Trophoblast cell (in vitro differentiated cells and primary cell): ENCODE data around the gene PCK1.
A peak's percentile ranks its signal among the peaks of the same experiment; 100 is the strongest.

Experiments
- DNase-seq, 2 donors: peaks; one replicate each; pipeline ENCODE4 v3.0.0-alpha.2; 2016
- H2AFZ ChIP-seq: 2 replicates; pipeline ENCODE4 v1.6.1; 2013; ENCODE audit warnings: low read length, moderate library complexity, mild to moderate bottlenecking; ENCODE audit not compliant: insufficient read depth, poor library complexity
- H2AK5ac ChIP-seq: 2 replicates; pipeline ENCODE4 v1.6.1; 2013; ENCODE audit warnings: mild to moderate bottlenecking, low read length
- H2BK120ac ChIP-seq: 2 replicates; pipeline ENCODE4 v1.6.1; 2013; ENCODE audit warnings: low read length, mild to moderate bottlenecking, moderate library complexity; ENCODE audit not compliant: insufficient read depth, poor library complexity
- H2BK12ac ChIP-seq: 2 replicates; pipeline ENCODE4 v1.6.1; 2013; ENCODE audit warnings: mild to moderate bottlenecking, low read length, moderate library complexity
- H2BK5ac ChIP-seq: 2 replicates; pipeline ENCODE4 v1.6.1; 2013; ENCODE audit warnings: low read length, low read depth, moderate library complexity, mild to moderate bottlenecking; ENCODE audit not compliant: poor library complexity
- H3K14ac ChIP-seq: 2 replicates; pipeline ENCODE4 v1.6.1; 2013; ENCODE audit warnings: mild to moderate bottlenecking, low read length
- H3K18ac ChIP-seq: 2 replicates; pipeline ENCODE4 v1.6.1; 2013; ENCODE audit warnings: mild to moderate bottlenecking, low read length
- H3K23ac ChIP-seq: 2 replicates; pipeline ENCODE4 v1.6.1; 2013; ENCODE audit warnings: low read length
- H3K27ac ChIP-seq: 2 replicates; pipeline ENCODE4 v1.5.1; 2013; ENCODE audit warnings: low read depth, mild to moderate bottlenecking, inconsistent platforms, low read length, moderate library complexity
- H3K27me3 ChIP-seq: 2 replicates; pipeline ENCODE4 v1.6.1; 2013; ENCODE audit warnings: inconsistent platforms, mild to moderate bottlenecking, low read length, moderate library complexity; ENCODE audit not compliant: insufficient read depth
- H3K36me3 ChIP-seq, 2 experiments: 1 replicate in 1 of 2; 2 replicates in 1 of 2; pipeline ENCODE4 v1.6.1; 2013; ENCODE audit warnings: low read length in 2 of 2, mild to moderate bottlenecking in 2 of 2, moderate library complexity in 1 of 2; ENCODE audit not compliant: insufficient read depth in 2 of 2, control insufficient read depth in 1 of 2
- H3K4ac ChIP-seq: 2 replicates; pipeline ENCODE4 v1.6.1; 2013; ENCODE audit warnings: low read depth, mild to moderate bottlenecking, low read length, moderate library complexity
- H3K4me1 ChIP-seq, 2 experiments: 1 replicate in 1 of 2; 2 replicates in 1 of 2; pipeline ENCODE4 v1.6.1; 2013; ENCODE audit warnings: low read length in 2 of 2, mild to moderate bottlenecking in 2 of 2, moderate library complexity in 1 of 2; ENCODE audit not compliant: insufficient read depth in 2 of 2, control insufficient read depth in 1 of 2
- H3K4me2 ChIP-seq: 2 replicates; pipeline ENCODE4 v1.6.1; 2013; ENCODE audit warnings: inconsistent platforms, mild to moderate bottlenecking, low read length, moderate library complexity
- H3K4me3 ChIP-seq: 2 replicates; pipeline ENCODE4 v1.5.1; 2013; ENCODE audit warnings: mild to moderate bottlenecking, low read depth, low read length, inconsistent platforms
- H3K79me1 ChIP-seq: one replicate; pipeline ENCODE4 v1.6.1; 2013; ENCODE audit warnings: low read length
- H3K79me2 ChIP-seq: 2 replicates; pipeline ENCODE4 v1.6.1; 2013; ENCODE audit warnings: low read length, mild to moderate bottlenecking; ENCODE audit not compliant: control insufficient read depth, insufficient read depth, poor library complexity
- H3K9ac ChIP-seq: 2 replicates; pipeline ENCODE4 v1.6.1; 2013; ENCODE audit warnings: mild to moderate bottlenecking, low read length
- H3K9me3 ChIP-seq: 2 replicates; pipeline ENCODE4 v1.6.1; 2013; ENCODE audit warnings: low read depth, mild to moderate bottlenecking, control low read depth, inconsistent platforms, low read length; ENCODE audit not compliant: insufficient read depth
- H4K12ac ChIP-seq: 2 replicates; pipeline ENCODE4 v1.6.1; 2013; ENCODE audit warnings: low read depth, mild to moderate bottlenecking, low read length, moderate library complexity
- H4K8ac ChIP-seq: 2 replicates; pipeline ENCODE4 v1.6.1; 2013; ENCODE audit warnings: low read depth, mild to moderate bottlenecking, low read length, moderate library complexity
- H4K91ac ChIP-seq: one replicate; pipeline ENCODE4 v1.6.1; 2013; ENCODE audit warnings: low read depth, mild to moderate bottlenecking, low read length, moderate library complexity
- WGBS: extraction: QIAGEN DNeasy Blood & Tissue Kit; methylation state at CpG from one replicate; pipeline ENCODE4 v1.1.7; 2013; ENCODE audit warnings: missing lambda C conversion rate; ENCODE audit not compliant: insufficient read length, insufficient coverage; ENCODE audit errors: extremely low coverage; 5-methylcytosine and 5-hydroxymethylcytosine counted together

The PCK1 gene

DNA sequence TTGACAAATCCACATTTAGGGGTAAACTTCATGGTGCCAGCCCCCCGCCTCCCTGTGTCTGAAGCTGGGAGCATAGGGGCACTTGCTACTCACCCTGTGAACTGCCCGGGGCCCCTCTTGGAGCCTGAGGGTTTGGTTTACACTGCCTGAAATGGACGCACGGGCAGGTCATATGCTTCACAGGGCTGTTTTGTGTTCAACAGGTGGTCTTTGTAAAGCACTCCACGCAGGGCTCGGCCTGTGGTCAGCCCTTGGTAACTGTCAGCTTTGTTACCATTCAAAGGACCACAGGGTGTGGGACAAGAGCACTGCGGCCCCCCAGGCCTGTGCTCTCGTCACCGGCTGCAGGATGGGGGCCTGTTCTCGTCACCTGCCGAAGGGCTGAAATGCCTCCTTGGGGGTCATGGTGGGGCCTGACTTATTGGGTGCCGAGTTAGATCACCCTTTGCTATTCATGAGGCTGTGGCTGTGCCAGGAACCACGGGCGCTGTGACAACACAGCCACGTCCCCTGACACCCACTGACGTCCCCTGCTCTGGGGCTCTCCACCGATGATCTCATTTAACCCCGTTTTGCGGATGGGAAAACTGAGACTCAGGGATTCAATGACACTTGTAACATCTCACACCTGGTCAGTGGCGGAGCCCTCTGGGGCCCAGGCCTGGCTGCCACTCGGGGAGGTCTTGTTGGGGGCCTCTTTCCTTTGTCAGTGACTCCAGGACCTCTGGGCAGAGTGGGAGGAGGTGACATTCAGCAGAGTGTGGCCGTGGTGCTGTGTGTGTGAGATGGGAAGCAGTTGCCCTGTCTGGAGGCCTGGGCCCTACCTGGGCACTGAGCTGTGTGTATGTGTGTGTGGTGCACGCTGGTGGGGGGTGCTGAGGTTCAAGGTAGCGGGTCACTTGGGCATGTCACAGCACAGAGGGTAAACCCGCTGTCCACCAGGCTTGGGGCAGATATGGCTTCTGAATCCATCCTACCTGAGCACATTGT, 34.4 kb downstream of the PCK1 start:
- H3K4me3 ChIP-seq = no peak overlapping the region
- no CpG with 5 or more reads among the region's 25 CpGs for WGBS

DNA sequence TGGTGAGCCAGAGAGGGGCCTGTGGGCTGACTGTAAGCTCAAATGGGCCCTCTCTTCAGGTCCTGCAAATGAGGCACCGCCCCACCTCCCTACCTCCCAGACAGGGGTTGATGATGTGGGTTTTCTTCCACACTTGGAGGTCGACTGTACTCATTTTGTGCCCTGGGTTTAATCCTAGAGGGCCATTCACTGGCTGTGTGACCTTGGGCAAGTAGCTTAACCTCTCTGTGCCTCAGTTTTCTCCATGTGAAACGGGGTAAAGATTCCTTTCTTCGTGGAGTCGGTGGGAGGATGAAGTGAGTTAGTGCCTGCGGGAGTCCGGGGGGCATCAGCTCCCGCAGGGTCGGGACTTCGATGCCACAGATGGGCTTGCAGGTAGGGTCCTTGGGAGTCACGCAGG, 35.4 kb downstream of the PCK1 start:
- Histone ChIP-seq H4K12ac (no peak overlapping the region), H3K4me2 (no peak overlapping the region), H3K79me2 (no peaks in the 10 kb centered on the region), H2BK120ac (no peak overlapping the region), H3K27ac (no peak overlapping the region), H2BK12ac (no peak overlapping the region), H3K23ac (no peak overlapping the region), H3K79me1 (no peaks in the 10 kb centered on the region), H3K9ac (no peak overlapping the region), H2AK5ac (no peak overlapping the region), H4K8ac (no peak overlapping the region), H3K18ac (no peak overlapping the region), H2AFZ (no peak overlapping the region), H3K27me3 (no peaks in the 10 kb centered on the region), H4K91ac (no peak overlapping the region), H3K4ac (no peak overlapping the region), H3K4me1 (peaks cover 0 to 2% of the 10 kb centered on the region in 2 experiments), H3K4me3 (no peak overlapping the region), H2BK5ac (no peak overlapping the region), H3K9me3 (no peaks in the 10 kb centered on the region), H3K36me3 (no peaks in the 10 kb centered on the region), H3K14ac (no peak overlapping the region)
- DNase-seq = no peak
- WGBS = no CpG with 5 or more reads among the region's 11 CpGs

More for the DNA sequence above, 34.4 kb downstream of the PCK1 start:
- Histone ChIP-seq H3K36me3 (no peaks in the 10 kb centered on the region), H3K79me1 (no peaks in the 10 kb centered on the region), H3K4ac (no peak overlapping the region), H3K23ac (no peak overlapping the region), H4K12ac (no peak overlapping the region), H2BK12ac (no peak overlapping the region), H4K8ac (no peak overlapping the region), H4K91ac (no peak overlapping the region), H3K4me1 (peaks cover 0 to 2% of the 10 kb centered on the region in 2 experiments), H3K79me2 (no peaks in the 10 kb centered on the region), H3K27me3 (no peaks in the 10 kb centered on the region), H2AFZ (no peak overlapping the region), H2AK5ac (no peak overlapping the region), H2BK120ac (no peak overlapping the region), H3K9me3 (no peaks in the 10 kb centered on the region), H3K9ac (no peak overlapping the region), H3K27ac (no peak overlapping the region), H3K18ac (no peak overlapping the region), H3K14ac (no peak overlapping the region), H2BK5ac (no peak overlapping the region), H3K4me2 (no peak overlapping the region)
- no peak for DNase-seq

DNA sequence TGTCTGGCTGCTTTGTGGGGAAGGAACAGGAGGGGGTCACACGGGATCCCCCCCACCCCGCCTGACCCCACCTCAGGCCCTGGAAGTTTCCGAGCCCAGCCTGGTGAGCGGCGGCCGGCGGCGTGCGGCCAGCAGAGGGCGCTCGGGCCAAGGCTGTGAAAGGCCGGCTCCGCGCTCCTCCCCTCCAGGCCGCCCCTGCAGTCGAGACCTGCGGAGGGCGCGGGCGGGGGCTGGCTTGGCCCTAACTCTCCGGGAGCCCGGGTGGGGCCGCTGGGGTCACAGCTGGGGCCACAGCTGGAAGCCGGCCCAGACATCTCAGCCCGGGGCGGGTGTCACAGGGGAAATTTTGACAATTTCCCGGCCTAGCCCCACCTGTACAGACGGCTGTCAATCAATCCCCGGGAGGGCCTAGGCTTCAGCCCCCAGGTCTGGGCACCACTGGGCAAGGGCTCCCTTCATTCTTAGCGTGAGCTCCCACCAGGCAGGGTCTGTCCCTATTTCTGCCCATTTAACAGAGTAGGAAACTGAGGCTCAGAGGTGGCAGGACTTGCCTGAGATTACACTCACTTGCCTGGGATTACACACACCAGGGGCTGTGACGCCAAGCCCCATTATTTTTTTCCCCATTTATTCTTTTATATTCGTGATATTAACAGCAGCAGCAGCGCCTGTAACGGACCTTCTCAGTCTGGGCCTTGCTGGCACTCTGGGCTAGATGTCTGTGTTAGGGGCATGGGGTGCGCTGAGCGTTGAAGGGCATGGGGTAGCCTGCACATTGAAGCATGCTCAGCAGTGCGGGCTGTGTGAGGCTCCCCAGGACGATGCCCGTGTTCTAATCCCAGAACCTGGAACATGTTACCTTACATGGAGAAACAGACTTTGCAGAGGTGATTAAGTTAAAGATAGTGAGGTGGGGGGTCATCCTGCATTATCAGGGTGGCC, 36.4 kb downstream of the PCK1 start:
- Histone ChIP-seq H4K8ac (no peak overlapping the region), H3K4me3 (no peak overlapping the region), H2BK5ac (no peak overlapping the region), H3K4me2 (peak overlapping the region; percentile 49), H3K36me3 (no peaks in the 10 kb centered on the region), H4K91ac (no peak overlapping the region), H3K79me1 (no peaks in the 10 kb centered on the region), H2BK120ac (no peak overlapping the region), H3K27me3 (no peaks in the 10 kb centered on the region), H4K12ac (no peak overlapping the region), H3K27ac (no peak overlapping the region), H3K18ac (no peak overlapping the region), H2BK12ac (no peak overlapping the region), H3K9ac (no peak overlapping the region), H3K23ac (no peak overlapping the region), H2AK5ac (no peak overlapping the region), H3K14ac (no peak overlapping the region), H3K79me2 (no peaks in the 10 kb centered on the region), H3K9me3 (no peaks in the 10 kb centered on the region), H3K4me1 (peaks cover 0 to 2% of the 10 kb centered on the region in 2 experiments), H3K4ac (no peak overlapping the region), H2AFZ (no peak overlapping the region)
- DNase-seq = peak; percentile 31 to 64
- no CpG with 5 or more reads among the region's 39 CpGs for WGBS

GRCh38 chr20:57598060-57598459, 37.1 kb downstream of the PCK1 start:
- Histone ChIP-seq H2BK120ac (no peak overlapping the region), H3K79me1 (no peaks in the 10 kb centered on the region), H4K91ac (no peak overlapping the region), H3K4me3 (no peak overlapping the region), H4K8ac (no peak overlapping the region), H3K36me3 (no peaks in the 10 kb centered on the region), H3K79me2 (no peaks in the 10 kb centered on the region), H2BK12ac (no peak overlapping the region), H3K18ac (no peak overlapping the region), H3K4ac (no peak overlapping the region), H2AFZ (no peak overlapping the region), H3K14ac (no peak overlapping the region), H2AK5ac (no peak overlapping the region), H3K27ac (no peak overlapping the region), H2BK5ac (no peak overlapping the region), H3K9ac (no peak overlapping the region), H3K23ac (no peak overlapping the region), H3K27me3 (no peaks in the 10 kb centered on the region), H3K4me1 (peaks cover 0 to 2% of the 10 kb centered on the region in 2 experiments), H3K9me3 (peaks cover 2% of the 10 kb centered on the region), H3K4me2 (no peak overlapping the region), H4K12ac (no peak overlapping the region)
- no CpG with 5 or more reads among the region's 10 CpGs for WGBS
- DNase-seq = no peak
